A549 (cell line): ENCODE data around the gene TMEM40.

Experiments used
- CEBPB ChIP-seq, 2 experiments: fragments of >200 bp in 1 of 2; sonication (Bioruptor Twin) in 1 of 2; formaldehyde crosslinking in 1 of 2; IDR thresholded peaks; 2 replicates each; pipeline ENCODE4 v1.6.1; 2012 to 2016
- CHD2 ChIP-seq: fragments of 150-350 bp; IDR thresholded peaks from 2 replicates; pipeline ENCODE4 v1.6.1; 2014; ENCODE audit warnings: low read length; ENCODE audit not compliant: partially characterized antibody
- CHD4 ChIP-seq: fragments of 200-600 bp; sonication (generic); IDR thresholded peaks from 2 replicates; pipeline ENCODE4 v1.6.1; 2016; ENCODE audit warnings: antibody characterized with exemption, mild to moderate bottlenecking, borderline replicate concordance
- EP300 ChIP-seq, 2 experiments: fragments of >200 bp; sonication (Bioruptor Twin); formaldehyde crosslinking; IDR thresholded peaks; 2 replicates in 1 of 2; 3 replicates in 1 of 2; pipeline ENCODE4 v1.6.1; 2016 to 2017
- ESRRA ChIP-seq: fragments of 150-350 bp; IDR thresholded peaks from 2 replicates; pipeline ENCODE4 v1.6.1; 2014; ENCODE audit warnings: mild to moderate bottlenecking, low read length, borderline replicate concordance
- GATA3 ChIP-seq: IDR thresholded peaks from 2 replicates; pipeline ENCODE4 v1.6.1; 2012; ENCODE audit warnings: borderline replicate concordance
- KDM5A ChIP-seq: fragments of 200-600 bp; sonication (generic); IDR thresholded peaks from 2 replicates; pipeline ENCODE4 v1.6.1; 2016; ENCODE audit warnings: antibody characterized with exemption, mild to moderate bottlenecking
- POLR2A ChIP-seq: IDR thresholded peaks from 2 replicates; pipeline ENCODE4 v1.6.1; 2012; ENCODE audit warnings: mild to moderate bottlenecking, low read length
- RAD21 ChIP-seq, 2 experiments: fragments of >200 bp in 1 of 2; sonication (Bioruptor Twin) in 1 of 2; formaldehyde crosslinking in 1 of 2; IDR thresholded peaks in 1 of 2; conservative IDR thresholded peaks in 1 of 2; 2 replicates in 1 of 2; 3 replicates in 1 of 2; pipeline ENCODE4 v1.6.1; 2012 to 2018; ENCODE audit warnings: inconsistent platforms in 1 of 2
- TF ChIP-seq, protein P1 (sequence below): fragments of >200 bp; sonication (Bioruptor Twin); formaldehyde crosslinking; IDR thresholded peaks from 3 replicates; pipeline ENCODE4 v1.5.1; 2016
- TF ChIP-seq, protein P2 (sequence below): fragments of 450-650 bp; IDR thresholded peaks from 2 replicates; pipeline ENCODE4 v1.6.1; 2014; ENCODE audit warnings: antibody characterized with exemption
- TF ChIP-seq, protein P3 (sequence below): IDR thresholded peaks from 2 replicates; pipeline ENCODE4 v1.6.1; 2012

DNA sequence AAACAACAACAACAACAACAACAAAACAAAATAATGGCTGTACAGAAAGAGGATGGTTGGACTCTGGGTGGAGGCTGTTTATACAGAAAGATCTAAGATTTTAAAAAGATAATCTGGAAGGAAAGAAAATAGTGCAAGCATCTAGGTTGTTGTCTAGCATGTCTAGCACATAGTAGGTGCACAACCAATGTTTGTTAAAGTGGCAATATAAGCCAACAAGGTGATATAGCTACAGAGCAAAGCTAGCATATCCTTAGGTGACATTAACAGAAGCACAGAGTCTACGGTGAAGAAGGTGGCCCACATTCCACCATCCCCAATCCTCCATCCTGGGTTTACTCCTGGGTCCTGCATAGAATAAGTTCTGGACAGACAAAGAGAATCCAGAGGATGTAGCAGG is 4.7 kb downstream of the TMEM40 start:
- TF ChIP-seq, protein P1, sequence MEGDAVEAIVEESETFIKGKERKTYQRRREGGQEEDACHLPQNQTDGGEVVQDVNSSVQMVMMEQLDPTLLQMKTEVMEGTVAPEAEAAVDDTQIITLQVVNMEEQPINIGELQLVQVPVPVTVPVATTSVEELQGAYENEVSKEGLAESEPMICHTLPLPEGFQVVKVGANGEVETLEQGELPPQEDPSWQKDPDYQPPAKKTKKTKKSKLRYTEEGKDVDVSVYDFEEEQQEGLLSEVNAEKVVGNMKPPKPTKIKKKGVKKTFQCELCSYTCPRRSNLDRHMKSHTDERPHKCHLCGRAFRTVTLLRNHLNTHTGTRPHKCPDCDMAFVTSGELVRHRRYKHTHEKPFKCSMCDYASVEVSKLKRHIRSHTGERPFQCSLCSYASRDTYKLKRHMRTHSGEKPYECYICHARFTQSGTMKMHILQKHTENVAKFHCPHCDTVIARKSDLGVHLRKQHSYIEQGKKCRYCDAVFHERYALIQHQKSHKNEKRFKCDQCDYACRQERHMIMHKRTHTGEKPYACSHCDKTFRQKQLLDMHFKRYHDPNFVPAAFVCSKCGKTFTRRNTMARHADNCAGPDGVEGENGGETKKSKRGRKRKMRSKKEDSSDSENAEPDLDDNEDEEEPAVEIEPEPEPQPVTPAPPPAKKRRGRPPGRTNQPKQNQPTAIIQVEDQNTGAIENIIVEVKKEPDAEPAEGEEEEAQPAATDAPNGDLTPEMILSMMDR = no peak
- TF ChIP-seq, protein P2, sequence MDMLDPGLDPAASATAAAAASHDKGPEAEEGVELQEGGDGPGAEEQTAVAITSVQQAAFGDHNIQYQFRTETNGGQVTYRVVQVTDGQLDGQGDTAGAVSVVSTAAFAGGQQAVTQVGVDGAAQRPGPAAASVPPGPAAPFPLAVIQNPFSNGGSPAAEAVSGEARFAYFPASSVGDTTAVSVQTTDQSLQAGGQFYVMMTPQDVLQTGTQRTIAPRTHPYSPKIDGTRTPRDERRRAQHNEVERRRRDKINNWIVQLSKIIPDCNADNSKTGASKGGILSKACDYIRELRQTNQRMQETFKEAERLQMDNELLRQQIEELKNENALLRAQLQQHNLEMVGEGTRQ = no peak
- TF ChIP-seq CEBPB (IDR thresholded peaks at IDR 0.05) (no peak), KDM5A (no peak), ESRRA (no peak), EP300 (IDR thresholded peaks at IDR 0.05) (no peak), RAD21 (conservative IDR thresholded peaks at IDR 0.05 in 1 of 2, IDR thresholded peaks at IDR 0.05 in 1 of 2) (no peak), POLR2A (no peak), CHD4 (no peak), CHD2 (no peak), GATA3 (no peak)
- TF ChIP-seq, protein P3, sequence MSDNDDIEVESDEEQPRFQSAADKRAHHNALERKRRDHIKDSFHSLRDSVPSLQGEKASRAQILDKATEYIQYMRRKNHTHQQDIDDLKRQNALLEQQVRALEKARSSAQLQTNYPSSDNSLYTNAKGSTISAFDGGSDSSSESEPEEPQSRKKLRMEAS = no peak
